ENCODE results near the gene DDX56. TPM values are rescaled to one million over a fixed set of nuclear protein-coding genes. Genes with fewer than 3 reads are reported as not detected.
"Not testable (repeated sequence)": the region's sequence is repeated elsewhere in the genome, so short reads cannot be mapped to it uniquely, and the experiment has no call there.

DDX56 gene
- total and polyA plus RNA-seq, 2 experiments from 2014 or later = 65.1 to 70.5 TPM

GRCh38 chr7:44561481-44561880 lies 12.2 kb downstream of the DDX56 start:
- Histone ChIP-seq H3K9me3 (ENCODE audit: low read depth) (no peaks in the 10 kb centered on the region), H4K20me1 (ENCODE audit: insufficient read depth) (no peaks in the 10 kb centered on the region), H3K4me3 (no peak overlapping the region), H3K27ac (no peak overlapping the region), H3K27me3 (replicated peaks; ENCODE audit: insufficient read depth) (no peaks in the 10 kb centered on the region), H2AFZ (no peak overlapping the region), H3K9me2 (ENCODE audit: insufficient read depth) (no peaks in the 10 kb centered on the region), H3K79me2 (ENCODE audit: insufficient read depth) (peaks cover 6% of the 10 kb centered on the region), H3F3A (ENCODE audit: insufficient read depth) (no peaks in the 10 kb centered on the region), H3K9ac (no peak overlapping the region), H3K36me3 (ENCODE audit: low read depth) (peaks cover 9% of the 10 kb centered on the region; the same call in 1 of the 2 replicates), H3K4me2 (ENCODE audit: unreplicated experiment) (no peak overlapping the region), H3K4me1 (ENCODE audit: insufficient read depth) (no peaks in the 10 kb centered on the region)
- WGBS, 2 experiments (ENCODE audit: low coverage in 1 of 2, low lambda C conversion rate in 2 of 2, missing lambda C conversion rate in 2 of 2) = 95 to 97% methylated on average over 6 of the region's 6 CpGs
- TF ChIP-seq EZH2phosphoT487 (IDR thresholded peaks at IDR 0.05; ENCODE audit: insufficient read depth, low read depth) (no peak), EZH2 (IDR thresholded peaks at IDR 0.05; ENCODE audit: insufficient read depth, poor library complexity, severe bottlenecking) (no peak)
- no peak for DNase-seq
- in situ Hi-C loops (cut with MboI) = no loop called here

DNA sequence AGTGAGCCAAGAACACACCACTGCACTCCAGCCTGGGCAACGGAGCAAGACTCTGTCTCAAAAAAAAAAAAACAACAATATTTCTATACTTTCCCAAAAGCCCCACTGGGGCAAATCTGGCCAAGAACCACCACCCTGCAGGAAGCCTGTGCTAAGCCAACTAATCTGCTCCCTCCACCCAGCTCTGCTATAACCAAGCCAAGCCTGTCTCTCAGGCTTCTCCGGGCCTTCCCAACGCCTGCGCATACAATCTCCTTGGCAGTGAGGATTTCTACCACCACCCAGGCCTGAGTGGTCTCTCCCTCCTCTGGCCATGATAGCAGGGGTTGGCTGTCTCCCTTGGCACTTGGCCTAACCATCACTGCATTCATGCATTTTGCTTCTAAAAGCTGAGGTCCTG lies 14.2 kb downstream of the DDX56 start:
- H3K36me3 ChIP-seq (ENCODE audit: low read depth) = peaks cover under 1% of the 10 kb centered on the region; the same call in 1 of the 2 replicates
- no peaks in the 10 kb centered on the region for H3K9me3 ChIP-seq (ENCODE audit: low read depth)
- no peaks in the 10 kb centered on the region for H3K27me3 ChIP-seq (replicated peaks; ENCODE audit: insufficient read depth)
- no peaks in the 10 kb centered on the region for H4K20me1 ChIP-seq (ENCODE audit: insufficient read depth)
- no peak overlapping the region for H3K9ac ChIP-seq
- H3K27ac ChIP-seq = no peak overlapping the region
- no peak overlapping the region for H2AFZ ChIP-seq
- in situ Hi-C loops (cut with MboI) = no loop called here
- H3K4me1 ChIP-seq (ENCODE audit: insufficient read depth) = no peaks in the 10 kb centered on the region
- no peaks in the 10 kb centered on the region for H3F3A ChIP-seq (ENCODE audit: insufficient read depth)
- no peak overlapping the region for H3K4me3 ChIP-seq
- no peak for DNase-seq
- 74 to 76% methylated on average over 4 of the region's 4 CpGs for WGBS, 2 experiments (ENCODE audit: low coverage in 1 of 2, low lambda C conversion rate in 2 of 2, missing lambda C conversion rate in 2 of 2)
- no peak for TF ChIP-seq EZH2phosphoT487 (IDR thresholded peaks at IDR 0.05; ENCODE audit: insufficient read depth, low read depth)
- TF ChIP-seq EZH2 (IDR thresholded peaks at IDR 0.05; ENCODE audit: insufficient read depth, poor library complexity, severe bottlenecking) = no peak
- H3K9me2 ChIP-seq (ENCODE audit: insufficient read depth) = no peaks in the 10 kb centered on the region
- no peaks in the 10 kb centered on the region for H3K79me2 ChIP-seq (ENCODE audit: insufficient read depth)
- H3K4me2 ChIP-seq (ENCODE audit: unreplicated experiment) = no peak overlapping the region

- Histone ChIP-seq H3K27me3 (replicated peaks; ENCODE audit: insufficient read depth) (no peaks in the 10 kb centered on the region), H3K9ac (no peak overlapping the region), H3K4me1 (ENCODE audit: insufficient read depth) (no peaks in the 10 kb centered on the region), H3K36me3 (ENCODE audit: low read depth) (no peaks in the 10 kb centered on the region), H3K79me2 (ENCODE audit: insufficient read depth) (no peaks in the 10 kb centered on the region), H4K20me1 (ENCODE audit: insufficient read depth) (no peaks in the 10 kb centered on the region), H3K4me3 (no peak overlapping the region), H3K27ac (no peak overlapping the region), H2AFZ (no peak overlapping the region), H3K9me2 (ENCODE audit: insufficient read depth) (no peaks in the 10 kb centered on the region), H3K9me3 (ENCODE audit: low read depth) (no peaks in the 10 kb centered on the region), H3F3A (ENCODE audit: insufficient read depth) (no peaks in the 10 kb centered on the region), H3K4me2 (ENCODE audit: unreplicated experiment) (no peak overlapping the region)
- no peak for TF ChIP-seq EZH2phosphoT487 (IDR thresholded peaks at IDR 0.05; ENCODE audit: insufficient read depth, low read depth)
- no peak for TF ChIP-seq EZH2 (IDR thresholded peaks at IDR 0.05; ENCODE audit: insufficient read depth, poor library complexity, severe bottlenecking)
- no peak for DNase-seq
- in situ Hi-C loops (cut with MboI) = no loop called here
- 81 to 82% methylated on average over 2 of the region's 2 CpGs for WGBS, 2 experiments (ENCODE audit: low coverage in 1 of 2, low lambda C conversion rate in 2 of 2, missing lambda C conversion rate in 2 of 2)
These were observed 16.2 kb downstream of the DDX56 start for GRCh38 chr7:44557485-44557884.

- Histone ChIP-seq H3F3A (ENCODE audit: insufficient read depth) (no peaks in the 10 kb centered on the region), H3K27ac (no peak overlapping the region), H3K4me2 (ENCODE audit: unreplicated experiment) (no peak overlapping the region), H3K9ac (no peak overlapping the region), H3K36me3 (ENCODE audit: low read depth) (no peaks in the 10 kb centered on the region), H3K9me2 (ENCODE audit: insufficient read depth) (no peaks in the 10 kb centered on the region), H3K4me3 (no peak overlapping the region), H4K20me1 (ENCODE audit: insufficient read depth) (no peaks in the 10 kb centered on the region), H3K27me3 (replicated peaks; ENCODE audit: insufficient read depth) (no peaks in the 10 kb centered on the region), H3K4me1 (ENCODE audit: insufficient read depth) (no peaks in the 10 kb centered on the region), H3K79me2 (ENCODE audit: insufficient read depth) (no peaks in the 10 kb centered on the region), H3K9me3 (ENCODE audit: low read depth) (no peaks in the 10 kb centered on the region), H2AFZ (no peak overlapping the region)
- DNase-seq = no peak
- TF ChIP-seq EZH2 (IDR thresholded peaks at IDR 0.05; ENCODE audit: insufficient read depth, poor library complexity, severe bottlenecking) = no peak
- no peak for TF ChIP-seq EZH2phosphoT487 (IDR thresholded peaks at IDR 0.05; ENCODE audit: insufficient read depth, low read depth)
- in situ Hi-C loops (cut with MboI) = no loop called here
- 64 to 67% methylated on average over 2 of the region's 2 CpGs for WGBS, 2 experiments (ENCODE audit: low coverage in 1 of 2, low lambda C conversion rate in 2 of 2, missing lambda C conversion rate in 2 of 2)
These were observed 18.4 kb downstream of the DDX56 start for GRCh38 chr7:44555350-44555749.

DNA sequence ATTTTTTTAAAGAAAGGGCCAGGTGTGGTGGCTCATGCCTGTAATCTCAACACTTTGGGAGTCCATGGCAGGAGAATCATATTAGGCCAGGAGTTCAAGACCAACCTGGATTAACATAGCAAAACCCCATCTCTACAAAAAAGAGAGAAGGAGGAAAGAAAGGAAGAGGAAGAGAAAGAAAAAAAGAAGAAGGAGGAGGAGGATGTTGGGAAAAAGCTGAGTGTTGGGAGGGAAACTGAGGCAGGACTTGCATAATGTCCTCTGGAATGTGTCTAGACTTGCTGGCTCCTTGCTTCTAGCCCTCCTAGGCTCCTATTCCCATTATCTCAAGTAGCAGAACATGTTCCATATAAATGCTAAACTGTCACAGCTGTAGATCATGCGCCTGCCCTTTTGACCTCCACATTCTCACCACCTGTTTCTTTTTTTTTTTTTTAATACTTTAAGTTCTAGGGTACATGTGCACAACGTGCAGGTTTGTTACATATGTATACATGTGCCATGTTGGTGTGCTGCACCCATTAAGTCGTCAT lies 21.2 kb downstream of the DDX56 start:
- H3K9me3 ChIP-seq (ENCODE audit: low read depth); in situ Hi-C loops (cut with MboI); H3K4me3 ChIP-seq; H3K36me3 ChIP-seq (ENCODE audit: low read depth); H3K79me2 ChIP-seq (ENCODE audit: insufficient read depth); H3K9ac ChIP-seq; H3K9me2 ChIP-seq (ENCODE audit: insufficient read depth); DNase-seq; H2AFZ ChIP-seq; H3K4me2 ChIP-seq (ENCODE audit: unreplicated experiment); H3K4me1 ChIP-seq (ENCODE audit: insufficient read depth); H3K27ac ChIP-seq; H3F3A ChIP-seq (ENCODE audit: insufficient read depth); H4K20me1 ChIP-seq (ENCODE audit: insufficient read depth): not testable (repeated sequence)
- H3K27me3 ChIP-seq (replicated peaks; ENCODE audit: insufficient read depth) = 0 out of 2 replicates have a peak, but pooled peaks cover 12% of the 10 kb centered on the region
- 41 to 47% methylated on average over 3 of the region's 3 CpGs for WGBS, 2 experiments (ENCODE audit: low coverage in 1 of 2, low lambda C conversion rate in 2 of 2, missing lambda C conversion rate in 2 of 2)
